Colon (tissue), 2 donors: ENCODE data around the gene FBXO39.
"Not testable (repeated sequence)": the region's sequence is repeated elsewhere in the genome, so short reads cannot be mapped to it uniquely, and the experiment has no call there.

Source experiments
- FAIRE-seq: peaks from 2 replicates; lab custom pipeline; 2012; peaks lifted over from hg19 to GRCh38; lab: Jason Lieb, UNC
- donor health status: control.
- donor health status: control.

FBXO39 gene

DNA sequence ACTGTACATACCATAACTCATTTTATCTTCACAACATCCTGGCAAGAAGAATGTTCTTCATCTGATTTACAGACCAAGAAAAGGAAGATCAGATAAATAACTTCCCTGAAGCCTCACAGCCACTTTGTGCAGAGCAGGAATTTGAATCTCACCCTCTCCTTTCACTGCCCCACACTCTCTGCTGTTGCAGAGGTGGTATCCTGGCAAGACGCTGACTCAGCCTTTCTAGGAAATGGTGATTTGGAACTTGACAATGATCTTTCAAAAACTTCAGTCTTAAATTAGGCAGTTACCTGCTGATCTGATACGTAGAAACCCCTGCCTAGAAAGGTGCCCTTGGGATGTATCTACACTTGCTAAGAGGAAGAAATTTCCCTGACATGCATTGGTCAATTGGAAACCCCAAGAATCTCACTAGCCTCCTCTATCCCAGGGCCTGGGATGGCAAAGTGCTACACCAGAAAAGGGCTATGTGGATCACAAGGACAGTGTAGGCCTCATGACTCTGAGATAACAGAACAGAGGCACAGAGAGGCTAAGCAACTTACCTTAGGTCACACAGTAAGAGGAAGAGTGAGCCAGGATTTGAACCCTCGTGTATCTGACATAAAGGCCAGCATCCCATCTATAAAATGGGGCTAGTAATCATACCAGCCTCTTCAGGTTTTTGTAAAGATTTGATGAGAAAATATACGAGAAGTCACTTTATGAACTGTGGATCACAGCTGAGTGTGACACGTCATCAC lies 17.9 kb downstream of the FBXO39 start:
- FAIRE-seq: no peak

DNA sequence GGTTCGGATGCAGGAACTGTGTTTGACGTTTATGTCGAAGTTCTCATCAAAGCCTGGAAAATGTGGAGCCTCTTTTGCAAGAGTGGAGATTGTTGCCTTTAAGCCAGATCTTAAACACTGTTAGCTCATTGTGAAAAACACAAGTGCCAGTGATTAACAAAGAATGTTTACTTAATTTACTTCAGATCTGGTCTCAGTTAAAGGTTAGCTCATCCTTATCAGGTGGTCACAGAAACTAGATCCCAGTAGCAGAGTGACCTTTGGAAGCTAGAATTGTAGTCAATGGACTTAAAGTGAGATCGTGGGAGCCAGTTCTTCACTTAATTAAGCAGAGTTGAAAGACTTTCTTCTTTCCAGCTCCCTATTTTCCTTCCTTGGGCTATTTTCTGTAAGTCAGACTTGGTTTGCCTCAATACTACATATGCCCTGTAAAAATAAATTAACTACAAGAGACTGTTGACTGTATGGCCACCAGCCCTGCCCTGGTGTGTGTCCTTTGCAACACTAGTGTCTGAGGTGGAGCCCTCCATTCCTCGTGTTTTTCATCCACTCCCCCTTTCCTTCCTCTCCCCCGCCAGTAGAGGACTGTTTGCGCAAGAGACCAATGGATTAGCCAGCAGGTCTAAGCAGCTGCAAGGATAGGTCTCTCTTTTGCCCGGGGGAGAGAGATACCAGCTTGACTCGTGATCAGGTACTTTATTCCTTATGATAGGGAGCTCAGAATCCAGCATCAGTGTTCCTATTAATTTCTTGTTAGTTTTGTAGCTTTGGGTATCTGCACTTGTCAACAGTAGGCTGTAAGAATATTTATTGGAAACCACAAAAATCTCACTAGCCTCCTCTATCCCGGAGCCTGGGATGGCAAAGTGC lies 20.2 kb downstream of the FBXO39 start:
- FAIRE-seq: no peak

DNA sequence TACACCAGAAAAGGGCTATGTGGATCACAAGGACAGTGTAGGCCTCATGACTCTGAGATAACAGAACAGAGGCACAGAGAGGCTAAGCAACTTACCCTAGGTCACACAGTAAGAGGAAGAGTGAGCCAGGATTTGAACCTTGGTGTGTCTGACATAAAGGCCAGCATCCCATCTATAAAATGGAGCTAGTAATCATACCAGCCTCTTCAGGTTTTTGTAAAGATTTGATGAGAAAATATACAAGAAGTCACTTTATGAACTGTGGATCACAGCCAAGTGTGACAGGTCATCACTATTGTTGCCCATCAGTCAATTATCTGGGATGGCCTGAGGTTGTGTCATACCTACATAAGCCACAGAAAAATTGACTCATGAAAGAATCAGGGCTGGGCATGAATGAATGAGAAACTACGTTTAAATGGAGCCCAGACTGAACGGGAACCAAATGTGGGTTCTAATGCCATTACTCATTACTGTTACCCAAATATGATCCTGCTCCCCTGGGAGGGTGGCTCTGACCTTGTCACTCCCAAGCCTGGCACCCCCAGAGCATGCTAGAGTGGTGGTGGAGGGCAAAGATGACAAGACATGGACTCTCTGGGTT lies 21.0 kb downstream of the FBXO39 start:
- FAIRE-seq: no peak

- FAIRE-seq: no peak
Observed at GRCh38 chr17:6797718-6798351, 21.8 kb downstream of the FBXO39 start.

DNA sequence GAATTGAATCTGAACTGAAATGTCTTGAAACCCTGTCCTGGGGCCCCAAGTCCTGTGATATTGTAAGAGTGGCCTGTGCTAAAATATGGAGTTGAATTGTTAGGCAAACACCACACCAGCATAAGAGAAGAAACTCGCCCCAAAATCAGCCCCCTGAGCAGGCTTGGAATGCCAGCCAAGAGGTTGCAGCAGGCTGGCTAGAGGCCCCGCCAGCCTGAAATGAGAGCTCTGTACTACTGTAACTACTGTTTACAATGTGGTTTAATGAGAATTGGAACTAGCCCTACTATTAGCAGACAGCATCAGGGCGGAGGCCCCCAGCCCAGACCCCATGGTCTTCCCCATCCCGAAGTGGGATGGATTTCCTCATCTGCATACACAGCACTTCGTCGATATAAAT lies 23.7 kb downstream of the FBXO39 start:
- no peak for FAIRE-seq

DNA sequence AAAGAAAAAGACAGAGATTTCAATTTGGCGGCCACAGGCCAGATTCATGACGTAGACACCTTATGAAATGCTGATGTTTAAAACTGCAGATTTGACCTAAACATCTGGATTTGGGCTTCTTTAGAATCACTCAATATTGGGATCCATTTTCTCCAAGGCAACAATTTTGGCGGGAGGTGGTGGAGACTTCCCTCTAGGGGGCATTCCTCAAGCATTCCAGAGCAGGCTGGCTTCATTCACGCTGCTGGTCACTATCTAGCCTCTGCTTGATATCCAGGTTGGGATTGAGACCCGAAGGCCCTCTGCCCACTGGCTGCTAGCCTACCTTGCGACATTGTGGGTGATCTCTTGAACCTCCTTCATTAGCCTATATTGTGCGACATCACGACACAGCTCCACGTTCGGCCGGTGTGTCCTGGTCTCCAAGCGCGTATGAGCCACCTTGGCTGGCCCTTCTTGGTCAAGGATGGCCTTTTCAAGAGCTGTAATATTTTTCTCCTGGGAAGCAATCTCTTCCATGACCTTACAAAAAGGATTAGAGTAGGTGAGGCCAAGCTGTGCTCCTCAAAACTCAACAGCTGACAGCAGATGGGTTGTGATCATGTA lies 24.5 kb downstream of the FBXO39 start:
- FAIRE-seq: no peak

DNA sequence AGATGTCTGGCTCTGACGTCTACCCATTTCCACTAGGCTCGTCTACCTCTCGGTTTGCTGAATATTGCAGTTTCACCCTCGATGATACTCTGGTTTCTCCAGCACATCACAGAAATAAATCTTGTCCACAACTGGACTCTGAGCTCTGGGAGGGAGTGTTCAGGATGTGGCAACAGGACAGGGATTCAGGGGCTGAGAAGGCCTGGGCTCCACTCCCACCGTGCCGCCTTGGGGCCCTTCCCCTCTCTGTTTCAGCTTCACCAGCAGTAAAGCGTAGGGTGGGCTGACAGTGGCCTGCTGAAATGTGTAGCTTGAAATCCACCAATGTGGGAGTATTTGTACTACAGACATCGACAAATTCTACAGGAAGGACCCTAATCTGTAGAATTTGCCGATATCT lies 35.5 kb downstream of the FBXO39 start:
- FAIRE-seq: no peak

DNA sequence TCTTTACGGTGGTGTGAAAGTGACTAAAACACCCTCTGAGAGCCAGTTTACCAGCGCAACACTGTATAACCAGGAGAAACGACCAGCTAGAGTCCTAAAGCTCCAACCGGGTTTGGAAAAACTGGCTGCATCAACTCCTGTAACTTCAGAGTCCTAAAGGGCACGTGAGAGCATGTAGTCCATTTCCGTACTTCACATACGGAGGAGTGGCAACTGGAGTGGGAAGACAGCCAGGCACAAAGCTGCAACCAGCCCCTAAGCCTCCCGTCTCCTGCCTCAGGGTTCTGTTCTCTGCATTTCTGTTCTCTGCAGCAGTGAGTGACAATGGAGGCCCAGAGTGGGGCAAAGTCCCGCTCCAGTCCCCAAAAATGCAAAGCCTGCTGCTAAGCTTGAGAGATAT lies 36.3 kb downstream of the FBXO39 start:
- no peak for FAIRE-seq

GRCh38 chr17:6815775-6816174 lies 39.8 kb downstream of the FBXO39 start:
- FAIRE-seq: no peak

DNA sequence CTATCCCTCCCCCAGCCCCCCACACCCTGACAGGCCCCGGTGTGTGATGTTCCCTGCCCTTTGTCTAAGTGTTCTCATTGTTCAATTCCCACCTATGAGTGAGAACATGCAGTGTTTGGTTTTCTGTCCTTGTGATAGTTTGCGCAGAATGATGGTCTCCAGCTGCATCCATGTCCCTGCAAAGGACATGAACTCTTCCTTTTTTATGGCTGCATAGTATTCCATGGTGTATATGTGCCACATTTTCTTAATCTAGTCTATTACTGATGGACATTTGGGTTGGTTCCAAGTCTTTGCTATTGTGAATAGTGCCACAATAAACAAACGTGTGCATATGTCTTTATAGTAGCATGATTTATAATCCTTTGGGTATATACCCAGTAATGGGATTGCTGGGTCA lies 40.4 kb downstream of the FBXO39 start:
- not testable (repeated sequence) for FAIRE-seq

- no peak for FAIRE-seq
Observed at GRCh38 chr17:6818938-6819337, 42.9 kb downstream of the FBXO39 start.

DNA sequence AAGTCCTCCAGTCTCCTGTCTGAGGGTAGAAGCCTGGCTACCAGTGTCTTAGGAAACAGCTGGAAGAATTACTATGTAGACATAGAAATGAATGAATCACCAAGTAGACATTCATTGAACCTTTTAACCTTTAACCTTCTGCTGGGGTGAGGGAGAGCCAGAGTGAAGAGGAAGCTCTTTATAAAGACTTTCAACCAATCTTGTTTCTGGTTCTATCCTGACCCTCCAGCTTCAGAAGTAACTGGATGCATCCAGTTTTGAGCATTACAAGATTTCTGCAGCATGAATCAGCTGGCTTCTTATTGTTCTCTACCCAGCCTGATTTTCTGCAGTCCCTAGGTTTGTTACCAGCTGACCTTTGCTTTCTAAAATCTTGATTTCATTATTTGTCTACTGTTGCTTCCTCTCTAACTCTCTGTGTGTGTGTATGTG lies 47.0 kb downstream of the FBXO39 start:
- no peak for FAIRE-seq

GRCh38 chr17:6830383-6830986 lies 54.5 kb downstream of the FBXO39 start:
- FAIRE-seq: no peak

DNA sequence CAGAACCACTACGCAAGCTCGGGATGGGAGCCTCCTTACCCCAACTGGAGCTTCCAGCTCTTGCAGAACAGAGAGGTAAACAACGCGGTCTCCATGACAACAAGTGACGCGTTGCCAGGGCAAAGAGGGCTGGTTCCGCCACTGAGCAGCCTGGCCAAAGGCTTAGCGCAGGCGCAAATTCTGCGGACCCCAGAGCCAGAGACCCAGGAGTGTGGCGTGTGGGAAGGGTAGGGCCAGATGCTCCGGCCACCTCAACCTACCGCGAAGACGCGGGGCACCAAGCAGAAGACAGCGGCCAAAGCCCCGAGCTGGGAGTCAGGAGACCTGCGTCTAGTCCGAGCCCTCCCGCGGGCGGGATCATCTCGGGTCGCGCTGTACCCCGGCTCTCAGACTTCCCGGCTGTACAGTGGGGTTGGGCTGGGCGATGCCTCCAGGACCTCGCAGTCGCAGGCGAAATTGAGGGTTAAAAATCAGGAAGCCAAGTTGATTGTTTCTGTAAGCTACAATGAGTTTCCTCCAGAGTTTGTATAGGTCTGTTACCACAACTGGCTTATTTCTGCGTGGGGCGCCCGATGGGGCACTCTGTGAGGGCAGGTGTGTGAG lies 55.7 kb downstream of the FBXO39 start, which contains the start of gene TEKT1:
Gene TEKT1, minus strand, starts transcription at position 69 of the 603 bp plus-strand sequence. CDS start 1,353 bp downstream, outside the sequence.
- FAIRE-seq: no peak
